Stimulated activated CD4-positive, alpha-beta T cell treated with anti-CD3 and anti-CD28 coated beads, TNF-alpha, amount 100 ng/mL, for 4 hours (primary cell): ENCODE measurements around the gene TRAF1.
A peak's percentile ranks its signal among the peaks of the same experiment; 100 is the strongest.

Experiments used
- DNase-seq, 3 experiments: peaks; one replicate each; pipeline ENCODE4 v3.0.0-alpha.2; 2020; ENCODE audit warnings: low read depth in 3 of 3

TRAF1 gene

DNA sequence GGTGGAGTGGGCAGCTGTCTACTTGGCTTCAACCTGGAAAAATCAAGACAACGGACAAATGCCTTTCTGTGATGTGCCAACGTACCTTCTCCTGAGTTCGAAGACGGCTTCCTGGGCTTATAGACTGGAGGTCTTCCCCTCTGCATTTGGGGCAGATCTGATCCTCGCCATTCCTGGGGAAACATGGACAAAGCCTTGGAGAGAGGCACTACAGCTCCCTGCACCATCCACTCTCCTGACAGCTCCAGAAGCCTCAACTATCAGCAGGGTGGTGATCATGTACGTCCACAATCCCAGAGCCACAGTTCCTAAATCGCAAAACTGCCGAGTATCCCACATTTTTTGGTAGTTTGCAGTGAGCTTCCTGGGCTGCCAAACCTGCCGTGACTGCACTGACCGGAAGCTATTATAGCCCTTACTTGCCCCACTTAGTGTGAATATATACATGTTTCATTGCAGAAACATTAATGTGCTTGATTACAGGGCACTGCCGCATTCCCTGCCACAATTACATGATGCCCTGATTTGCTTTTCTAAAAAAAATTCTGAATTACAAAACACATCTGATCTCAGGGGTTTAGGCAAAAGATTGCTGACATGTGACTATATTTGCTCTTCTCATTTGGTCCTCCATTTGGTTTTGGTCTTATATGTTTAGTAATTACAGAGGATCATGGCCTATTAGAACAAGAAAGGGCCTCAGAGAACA, 2.8 kb downstream of the TRAF1 start:
- no peak for DNase-seq

GRCh38 chr9:120922404-120923195, 4.0 kb downstream of the TRAF1 start:
- DNase-seq = no peak

DNA sequence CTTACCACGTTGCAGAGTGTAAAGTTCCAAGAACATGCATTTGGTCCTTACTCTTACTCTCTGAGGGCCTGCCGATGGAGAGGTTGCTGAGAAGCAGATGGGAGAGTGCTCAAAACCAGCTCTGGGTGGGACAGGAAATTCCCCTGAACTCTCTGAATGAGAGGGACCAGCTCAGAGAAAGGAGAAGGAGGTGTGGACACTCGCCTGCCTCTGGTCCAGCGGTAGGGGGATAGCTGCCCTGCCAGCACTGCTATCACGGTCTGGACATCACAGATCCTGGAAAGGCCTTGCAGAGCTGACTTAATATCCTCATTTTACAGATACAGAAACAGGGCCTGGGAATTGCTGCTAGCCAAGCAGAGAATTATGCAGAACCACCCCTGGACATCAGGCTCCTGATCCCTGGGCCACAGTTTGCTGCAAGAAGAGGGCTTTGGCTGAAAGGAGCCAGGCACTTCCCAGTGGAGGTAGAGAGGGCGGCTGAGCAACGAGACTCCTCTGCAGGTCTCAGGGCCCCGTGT, 4.9 kb downstream of the TRAF1 start:
- no peak for DNase-seq

DNA sequence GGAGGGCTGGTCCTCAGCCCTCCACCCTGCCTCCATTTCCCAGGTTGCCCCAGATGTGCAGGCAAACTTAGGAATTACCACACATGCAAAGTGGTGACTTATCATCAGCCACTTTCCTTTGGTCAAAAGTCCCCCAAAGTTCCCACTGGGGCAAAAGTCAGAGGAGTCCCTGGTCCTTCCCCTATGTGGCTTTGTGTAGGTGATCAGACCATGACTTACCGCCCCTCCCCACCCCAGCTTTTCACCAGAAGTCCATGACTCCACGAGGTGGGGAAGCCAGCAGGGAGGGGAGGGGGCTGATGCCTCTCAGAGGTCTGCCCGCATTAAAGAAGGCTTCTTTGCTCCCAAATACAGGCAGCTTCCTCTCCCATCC, 5.8 kb downstream of the TRAF1 start:
- DNase-seq = no peak

DNA sequence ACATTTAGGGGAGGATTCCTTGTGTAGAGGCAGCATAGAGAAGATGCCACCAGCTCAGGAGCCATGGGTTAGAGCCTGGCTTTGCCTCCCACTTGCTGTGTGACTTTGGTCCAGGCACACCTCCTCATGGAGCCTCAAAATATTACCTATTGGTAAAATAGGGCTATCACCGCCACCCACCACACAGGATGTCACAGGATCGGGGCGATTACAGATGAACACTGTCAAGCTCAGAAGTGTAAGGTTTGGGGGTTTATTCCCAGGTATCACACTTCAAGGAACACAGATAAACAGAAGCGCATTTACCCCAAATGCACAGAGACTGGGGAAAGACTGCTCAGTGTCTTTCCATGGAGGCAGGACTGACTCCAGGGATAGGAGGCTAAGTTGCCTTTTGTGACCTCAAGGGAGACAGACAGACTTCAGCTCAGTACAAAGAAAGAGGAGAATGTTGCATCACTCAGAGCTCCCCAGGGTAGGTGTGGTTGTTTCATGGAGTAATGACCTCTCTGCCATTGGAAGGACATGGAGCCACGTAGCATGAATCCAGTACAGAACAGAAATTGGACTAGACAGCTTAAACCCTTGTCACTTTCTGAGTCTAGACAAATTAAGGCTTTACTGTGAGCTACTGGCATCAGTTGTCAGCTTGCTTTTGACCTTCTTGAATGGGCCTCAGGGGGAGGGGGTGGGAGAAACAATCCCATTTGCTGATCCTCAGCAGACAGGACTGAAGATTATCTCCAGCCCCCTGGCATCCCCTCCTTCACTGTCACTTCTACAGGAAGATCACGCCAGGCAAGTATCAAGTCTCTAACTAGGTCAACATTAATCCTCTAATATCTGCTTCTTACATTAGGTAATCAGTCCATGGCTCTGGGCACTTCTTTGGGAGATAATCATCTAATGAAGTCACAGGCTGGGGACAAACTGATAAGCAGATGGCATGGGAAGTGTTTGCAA, 6.5 kb downstream of the TRAF1 start:
- DNase-seq = no peak

DNA sequence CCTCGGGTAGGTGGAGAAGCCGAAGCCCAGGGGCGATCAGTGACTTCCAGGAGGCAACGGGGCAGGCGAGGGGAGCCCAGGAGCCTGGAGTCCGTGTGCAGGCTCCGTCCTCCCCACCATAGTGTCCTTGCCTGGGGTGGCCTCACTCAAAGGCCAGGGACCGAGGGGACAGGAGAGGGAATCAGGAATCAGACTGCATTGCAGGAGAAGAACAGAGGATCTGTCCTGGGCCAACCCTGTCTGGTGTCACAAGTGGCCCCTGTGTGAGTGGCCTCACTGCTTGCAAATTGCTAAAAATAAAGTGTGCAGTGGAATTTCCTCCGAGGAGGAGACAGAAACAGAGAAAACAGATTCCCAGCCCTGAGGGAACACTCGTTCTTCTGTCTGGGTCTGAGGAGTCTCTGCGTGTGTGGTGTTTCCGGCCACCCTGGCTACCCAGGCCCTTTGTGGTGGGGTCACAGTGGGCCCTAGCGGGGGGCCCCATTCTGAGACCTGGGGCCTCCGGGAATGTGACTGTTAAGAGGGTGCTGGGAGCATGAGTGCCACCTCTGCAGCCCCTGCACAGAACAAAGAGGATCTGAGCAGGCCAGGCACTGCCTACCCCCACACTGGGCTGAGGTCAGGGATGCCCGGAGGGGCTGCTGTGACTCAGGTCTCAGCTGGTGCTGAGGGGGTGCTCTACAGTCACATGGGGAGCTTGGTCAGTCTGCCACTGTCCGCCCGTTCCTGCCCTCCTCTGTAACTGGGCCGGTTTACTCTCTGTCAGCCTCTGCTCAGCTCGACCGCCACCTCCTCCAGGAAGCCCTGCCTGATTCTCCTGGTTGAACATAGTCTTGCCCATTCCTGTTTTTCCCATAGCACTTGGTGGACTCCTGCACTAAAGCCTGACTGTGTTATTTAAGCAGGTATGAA, 7.4 kb downstream of the TRAF1 start:
- no peak for DNase-seq

- no peak for DNase-seq
Measured at GRCh38 chr9:120917929-120918762, 8.4 kb downstream of the TRAF1 start.

GRCh38 chr9:120916991-120917880, 9.4 kb downstream of the TRAF1 start:
- no peak for DNase-seq

DNA sequence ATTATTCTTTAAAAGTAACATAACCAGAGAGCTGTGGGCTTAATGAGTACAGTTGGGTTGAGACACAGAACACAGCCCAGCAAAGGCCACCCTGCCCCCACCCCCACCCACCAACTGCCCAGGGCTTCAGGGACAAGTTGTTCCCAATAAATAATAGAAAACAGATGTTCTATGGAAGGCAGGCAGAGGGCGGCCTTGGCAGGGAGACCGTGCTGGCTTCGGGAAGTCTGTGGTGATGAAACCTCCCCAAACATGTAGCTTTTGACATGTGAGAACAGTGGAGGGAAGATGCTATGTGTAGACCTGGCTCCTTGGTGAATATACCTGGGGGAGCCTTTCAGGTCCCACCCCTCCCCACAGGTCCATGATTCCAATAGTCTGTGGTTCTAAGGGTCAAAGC, 10.0 kb downstream of the TRAF1 start:
- DNase-seq = no peak

DNA sequence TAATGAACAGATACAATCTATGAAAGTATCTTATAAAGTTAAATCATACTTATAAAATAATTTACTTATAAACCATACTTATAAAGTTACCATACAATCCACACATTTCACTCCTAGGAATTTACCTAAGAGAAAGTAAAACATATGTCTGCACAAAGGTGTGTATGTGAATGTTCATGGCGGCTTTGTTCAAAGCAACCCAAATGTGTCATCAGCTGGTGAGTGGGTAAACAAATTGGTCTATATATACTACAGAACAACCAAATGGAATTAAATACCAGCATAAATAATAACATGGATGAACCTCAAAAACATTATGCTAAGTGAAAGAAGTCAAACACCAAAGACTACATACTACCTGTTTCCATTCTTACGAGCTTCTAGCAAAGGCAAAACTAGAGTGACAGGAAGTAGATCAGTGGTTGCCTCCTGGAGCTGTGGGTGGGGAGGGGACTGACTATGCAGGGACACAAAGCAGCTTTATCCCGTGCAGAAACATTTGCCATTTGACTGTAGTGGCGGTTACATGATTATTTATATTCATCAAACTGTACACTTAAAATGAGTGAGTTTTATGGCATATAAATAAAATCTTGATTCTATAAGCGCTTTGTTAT, 10.6 kb downstream of the TRAF1 start:
- DNase-seq = peak in 1 of 3 experiments; percentile 29

GRCh38 chr9:120914953-120915352, 11.6 kb downstream of the TRAF1 start:
- DNase-seq = no peak

DNA sequence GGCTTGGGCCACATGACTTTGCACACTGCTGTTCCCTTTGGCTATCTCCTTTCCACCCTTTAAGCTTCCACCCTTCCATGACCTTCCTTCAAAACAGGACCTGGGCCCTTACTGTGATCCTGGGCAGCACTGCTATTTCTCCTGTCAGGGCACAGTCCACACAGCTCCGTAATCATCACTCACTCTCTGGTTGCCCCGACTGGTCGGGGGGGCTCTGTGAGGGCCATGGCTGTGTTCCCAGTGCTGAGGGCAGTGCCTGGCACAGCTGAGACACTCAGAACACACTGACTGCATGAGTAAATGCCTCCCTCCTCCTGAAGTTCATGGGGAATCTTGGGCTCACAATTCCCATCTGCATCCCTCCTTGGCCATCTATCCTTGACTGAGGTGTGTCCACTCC, 12.2 kb downstream of the TRAF1 start:
- DNase-seq = no peak

- DNase-seq = no peak
Measured at GRCh38 chr9:120913647-120914264, 12.8 kb downstream of the TRAF1 start.

DNA sequence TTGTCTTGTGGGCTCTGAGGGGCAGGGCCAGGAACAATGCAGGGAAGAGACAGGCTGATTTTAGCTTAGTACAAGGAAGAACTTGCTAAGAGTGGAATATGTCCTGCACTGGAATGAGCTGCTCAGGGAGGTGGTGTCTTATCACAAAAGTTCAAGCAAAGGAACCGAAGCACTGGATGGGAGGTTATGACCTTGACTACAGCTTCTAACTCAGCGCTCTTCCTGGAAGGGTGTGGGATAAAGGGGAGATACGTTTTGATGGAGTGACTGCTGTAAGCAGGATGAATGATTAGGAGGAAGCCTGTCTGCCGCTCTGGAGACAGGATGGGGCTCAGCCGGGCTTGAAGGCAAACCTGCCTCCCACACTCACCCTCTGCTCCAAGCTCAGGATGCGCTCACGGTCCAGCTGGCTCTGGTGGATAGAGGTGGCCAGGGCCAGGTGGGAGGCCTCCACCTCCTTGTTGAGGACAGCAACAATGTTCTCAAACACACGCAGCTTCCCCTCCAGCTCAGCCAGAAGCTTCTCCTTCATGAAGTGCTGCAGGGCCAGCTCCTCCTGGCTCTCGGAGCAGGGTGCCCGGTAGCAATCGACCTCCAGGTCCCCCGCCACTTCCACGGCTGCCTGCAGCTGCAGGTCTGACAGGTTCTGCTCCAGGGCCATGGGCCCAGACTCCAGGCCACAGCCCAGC, 13.5 kb downstream of the TRAF1 start:
- no peak for DNase-seq

DNA sequence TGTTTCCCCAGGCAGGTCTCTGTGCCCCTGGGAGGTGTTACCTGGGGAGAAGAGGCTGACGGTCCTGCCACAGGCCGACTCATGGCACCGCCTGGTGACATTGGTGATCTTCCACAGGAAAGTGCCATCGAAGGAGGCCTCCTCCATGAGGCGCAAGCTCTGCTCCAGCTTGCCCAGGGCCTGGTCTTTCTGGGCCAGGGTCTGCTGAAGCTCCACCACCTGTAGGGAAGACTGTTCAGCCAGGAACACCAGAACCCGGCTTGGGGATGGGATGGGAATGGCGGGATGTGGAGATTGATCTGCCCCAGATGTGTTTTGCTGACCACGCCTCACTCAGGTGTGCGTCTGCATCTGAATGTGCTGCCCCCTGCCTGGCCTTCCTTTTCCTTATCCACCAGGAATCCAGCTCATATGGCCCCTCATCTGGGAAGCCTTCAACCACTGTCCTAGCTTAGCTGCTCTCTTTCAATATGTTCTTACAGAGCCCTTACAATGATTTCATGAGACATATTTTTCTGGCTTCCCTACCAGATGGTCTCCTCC, 15.2 kb downstream of the TRAF1 start:
- DNase-seq = no peak

GRCh38 chr9:120910643-120911042, 16.0 kb downstream of the TRAF1 start:
- DNase-seq = no peak

DNA sequence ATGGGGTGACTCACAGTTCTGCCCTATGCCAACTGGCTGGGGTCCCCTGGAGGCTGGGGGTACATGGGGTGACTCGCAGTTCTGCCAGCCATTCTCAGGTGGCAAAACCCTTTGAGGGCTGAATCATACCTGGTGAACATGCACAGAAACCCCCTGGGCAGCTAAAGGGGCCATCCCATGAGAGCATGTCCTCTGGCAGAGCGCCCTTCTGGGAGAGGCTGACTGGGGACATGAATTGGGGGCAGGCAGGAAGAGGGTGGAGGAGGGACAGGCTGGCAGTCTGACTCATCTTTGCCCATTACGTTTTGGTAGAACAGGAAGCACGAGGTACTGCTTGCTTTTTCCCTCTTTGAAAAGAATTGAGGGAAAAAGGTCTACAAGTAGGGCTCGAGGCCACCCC, 16.7 kb downstream of the TRAF1 start:
- DNase-seq = peak in 2 of 3 experiments; percentile 54 to 68
